Heart right ventricle (tissue), 16 donors: Measurements from ENCODE around the gene PDE11A. TPM values are rescaled to one million over a fixed set of nuclear protein-coding genes. Genes with fewer than 3 reads are reported as not detected.

Experiments
- ATAC-seq, 8 donors: fragments of 200-7000 bp; cut with Tn5 transposase; one replicate each; pipeline ENCODE4 v1.9.1; 2020; ENCODE audit warnings: mild to moderate bottlenecking in 8 of 8, moderate library complexity in 8 of 8, moderate number of reproducible peaks in 1 of 8
- DNase-seq, 2 donors: peaks; one replicate each; pipeline ENCODE4 v3.0.0-alpha.2; 2020
- H3K27ac ChIP-seq, 10 donors: fragments of 200-600 bp; sonication (generic) in 2 of 10; one replicate each; pipeline versions ENCODE4 v1.5.0 to v1.8.0; 2020 to 2022; ENCODE audit warnings: mild to moderate bottlenecking in 3 of 10
- H3K27me3 ChIP-seq, 7 donors: fragments of 200-600 bp; one replicate each; pipeline ENCODE4 v1.8.0; 2021 to 2022; ENCODE audit warnings: mild to moderate bottlenecking in 2 of 7
- H3K36me3 ChIP-seq, 9 donors: fragments of 200-600 bp; sonication (generic) in 1 of 9; one replicate each; pipeline versions ENCODE4 v1.5.0 to v1.8.0; 2020 to 2022; ENCODE audit warnings: mild to moderate bottlenecking in 2 of 9
- H3K4me1 ChIP-seq, 9 donors: fragments of 200-600 bp; sonication (generic) in 1 of 9; one replicate each; pipeline versions ENCODE4 v1.5.0 to v1.8.0; 2020 to 2022; ENCODE audit warnings: mild to moderate bottlenecking in 4 of 9
- H3K4me3 ChIP-seq, 10 donors: fragments of 200-600 bp; sonication (generic) in 2 of 10; one replicate each; pipeline versions ENCODE4 v1.5.0 to v1.8.0; 2020 to 2022; ENCODE audit warnings: mild to moderate bottlenecking in 7 of 10, moderate library complexity in 2 of 10
- H3K9me3 ChIP-seq, 11 donors: fragments of 200-600 bp in 10 of 11; sonication (generic) in 2 of 11; one replicate each; pipeline versions ENCODE4 v1.5.0 to v1.8.0; 2013 to 2022; ENCODE audit warnings: mild to moderate bottlenecking in 2 of 11, control low read depth in 1 of 11, moderate library complexity in 1 of 11
- WGBS, 2 donors: extraction: QIAGEN DNeasy Blood & Tissue Kit; methylation state at CpG; one replicate each; pipeline ENCODE4 v1.1.7; 2013; ENCODE audit warnings: inconsistent platforms in 1 of 2; 5-methylcytosine and 5-hydroxymethylcytosine counted together
- intact Hi-C, 10 donors: fragments of 100-400 bp; cut with DNase I; formaldehyde crosslinking; loops; one replicate each; pipeline versions ENCODE4 v1.11.1 to v1.14.2; 2022
- polyA plus RNA-seq, 2 donors: library from polyadenylated mRNA; stranded (reverse); fragments of 200-250 nt; gene quantifications; one replicate each; pipeline ENCODE4 v1.2.3, GENCODE V29; 2013
- total RNA-seq, 10 donors: library from RNA; stranded (reverse); fragmentation: NEBNext Ultra II Directional in 3 of 10; extraction: Animal tissue kit (Norgen Biotek cat#: 25700) in 3 of 10; gene quantifications; one replicate each; pipeline versions ENCODE4 v1.2.1 to v1.2.4, GENCODE V29; 2021 to 2023
- TF ChIP-seq, protein P1 (sequence below), 9 donors: fragments of 200-600 bp; sonication (generic) in 2 of 9; IDR thresholded peaks; one replicate each; pipeline versions ENCODE4 v1.5.0 to v1.8.0; 2021 to 2022; ENCODE audit warnings: antibody characterized with exemption in 9 of 9, mild to moderate bottlenecking in 5 of 9, moderate library complexity in 1 of 9
- donor health status: Arrhythmogenic right ventricular cardiomyopathy.
- donor health status: ischemic (EF 13 %, LVEDD 7.1; RV severe dilation, severe dysfunction).
- donor health status: healthy with polysubstance abuse.
- donor health status: DM: no; HTN: yes; CAD: no.
- donor health status: DM: no; HTN: no; CAD: no.
- donor health status: ischemic (EF 25% LVEDD 6.9; RV normal size, moderate dysfunction).
- donor health status: ischemic (EF 25% LVEDD 5.7; RV mildly dilated, moderate dysfunction).
- donor health status: healthy.
- donor health status: DM: yes; HTN: yes; CAD: no.
- donor health status: Ischemic cardiomyopathy.
- donor health status: ischemic (EF 35%, LVEDD 5.7; RV mildly dilated, moderate dysfunction).
- donor health status: nonischemic (EF 11% LVEDD 7.7; RV severe dilation, severe dysfunction).
- donor health status: DM: yes; HTN: yes; CAD: no.
- donor health status: PGD.
- donor health status: ischemic (EF 29% LVEDD 5.4; RV normal size, mild dysfunction).
- donor health status: nonischemic (EF 23%, LVEDD 6.1; RV moderate dilation, normal function).

Gene PDE11A
- total and polyA plus RNA-seq, 12 donors = 0.12 to 6.4 (median 1.1) TPM

DNA sequence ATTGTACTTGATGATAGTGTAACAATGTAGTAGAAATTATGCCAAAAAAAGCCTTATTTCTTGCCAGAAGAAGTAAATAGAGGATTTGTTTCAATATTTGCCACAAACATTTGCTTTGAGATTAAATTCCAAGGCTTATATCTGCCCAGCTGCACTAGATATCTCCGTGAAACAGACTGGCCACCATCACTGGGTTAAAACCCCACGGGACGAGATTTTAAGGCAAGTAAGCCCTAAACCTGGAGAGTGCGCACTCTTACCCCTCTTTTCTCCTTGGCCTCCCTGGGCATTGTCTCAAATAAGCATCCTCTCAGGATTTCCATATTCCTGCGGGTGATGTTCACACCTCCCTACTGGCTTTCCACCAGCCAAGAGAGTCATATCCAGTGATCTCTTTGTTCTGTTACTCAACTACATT lies 345.6 kb downstream of the PDE11A start:
- H3K36me3 ChIP-seq = no peaks in the 10 kb centered on the region
- DNase-seq (no peak), ATAC-seq (peak in 1 of 8 donors; percentile 31)

GRCh38 chr2:177724398-177725287 lies 347.9 kb downstream of the PDE11A start:
- ATAC-seq (peak; percentile 61 to 92 (median 74)), DNase-seq (peak; percentile 36 to 58)
- intact Hi-C loops = loop anchor here (1.0 to 10.0 kb wide), 16 partner anchors 33 to 560 kb away; no protein-coding TSS in a partner anchor
- WGBS, 2 donors = 33 to 37% methylated on average over 10 of the region's 10 CpGs
- H3K4me1 ChIP-seq = peaks cover 0 to 5% (median 0%) of the 10 kb centered on the region in 9 donors
- H3K36me3 ChIP-seq = no peaks in the 10 kb centered on the region
- H3K27ac ChIP-seq = peak overlapping the region in 2 of 10 donors; percentile 12 to 66
- TF ChIP-seq, protein P1, sequence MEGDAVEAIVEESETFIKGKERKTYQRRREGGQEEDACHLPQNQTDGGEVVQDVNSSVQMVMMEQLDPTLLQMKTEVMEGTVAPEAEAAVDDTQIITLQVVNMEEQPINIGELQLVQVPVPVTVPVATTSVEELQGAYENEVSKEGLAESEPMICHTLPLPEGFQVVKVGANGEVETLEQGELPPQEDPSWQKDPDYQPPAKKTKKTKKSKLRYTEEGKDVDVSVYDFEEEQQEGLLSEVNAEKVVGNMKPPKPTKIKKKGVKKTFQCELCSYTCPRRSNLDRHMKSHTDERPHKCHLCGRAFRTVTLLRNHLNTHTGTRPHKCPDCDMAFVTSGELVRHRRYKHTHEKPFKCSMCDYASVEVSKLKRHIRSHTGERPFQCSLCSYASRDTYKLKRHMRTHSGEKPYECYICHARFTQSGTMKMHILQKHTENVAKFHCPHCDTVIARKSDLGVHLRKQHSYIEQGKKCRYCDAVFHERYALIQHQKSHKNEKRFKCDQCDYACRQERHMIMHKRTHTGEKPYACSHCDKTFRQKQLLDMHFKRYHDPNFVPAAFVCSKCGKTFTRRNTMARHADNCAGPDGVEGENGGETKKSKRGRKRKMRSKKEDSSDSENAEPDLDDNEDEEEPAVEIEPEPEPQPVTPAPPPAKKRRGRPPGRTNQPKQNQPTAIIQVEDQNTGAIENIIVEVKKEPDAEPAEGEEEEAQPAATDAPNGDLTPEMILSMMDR (IDR thresholded peaks at IDR 0.05) = peak; percentile 79 to 96 (median 88)
- H3K9me3 ChIP-seq = no peaks in the 10 kb centered on the region
- H3K27me3 ChIP-seq = no peaks in the 10 kb centered on the region
- H3K4me3 ChIP-seq = no peak overlapping the region

More for the DNA sequence above, 345.6 kb downstream of the PDE11A start:
- WGBS, 2 donors = 68 to 70% methylated on average over 5 of the region's 5 CpGs
- TF ChIP-seq, protein P1 (IDR thresholded peaks at IDR 0.05) = no peak
- Histone ChIP-seq H3K4me1 (peaks cover 0 to 5% (median 0%) of the 10 kb centered on the region in 9 donors), H3K27me3 (peaks cover 0 to 8% (median 0%) of the 10 kb centered on the region in 7 donors), H3K4me3 (no peak overlapping the region), H3K27ac (no peak overlapping the region), H3K9me3 (no peaks in the 10 kb centered on the region)
- intact Hi-C loops = loop anchor here in 9 of 10 donors (2.0 to 10.0 kb wide), 6 partner anchors 122 to 562 kb away; no protein-coding TSS in a partner anchor

DNA sequence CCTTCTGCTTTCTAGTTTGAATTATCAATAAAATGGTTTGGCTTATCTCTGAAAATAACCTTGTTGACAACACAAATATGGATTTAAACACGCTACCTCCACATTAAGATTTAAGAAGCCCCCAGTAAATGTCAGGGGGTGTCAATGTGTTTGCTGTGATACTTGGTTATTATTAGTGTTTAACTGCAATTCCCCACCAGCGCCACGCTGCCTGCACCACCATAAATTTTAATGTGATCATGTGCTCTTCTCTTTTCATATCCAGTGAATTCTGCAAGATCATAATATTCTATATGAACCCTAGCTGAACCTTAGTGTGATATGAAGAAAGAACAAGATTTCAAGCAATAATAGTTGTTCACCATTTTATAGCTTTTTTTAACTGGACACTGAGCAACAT lies 349.3 kb downstream of the PDE11A start:
- WGBS, 2 donors = 95 to 96% methylated on average over 3 of the region's 3 CpGs
- H3K9me3 ChIP-seq = no peaks in the 10 kb centered on the region
- TF ChIP-seq, protein P1 (IDR thresholded peaks at IDR 0.05) = no peak
- no peaks in the 10 kb centered on the region for H3K27me3 ChIP-seq
- H3K4me1 ChIP-seq = peaks cover 0 to 5% (median 0%) of the 10 kb centered on the region in 9 donors
- H3K27ac ChIP-seq = no peak overlapping the region
- intact Hi-C loops = loop anchor here (5.0 to 10.0 kb wide), 11 partner anchors 34 to 558 kb away; no protein-coding TSS in a partner anchor
- DNase-seq = no peak
- H3K36me3 ChIP-seq = no peaks in the 10 kb centered on the region
- ATAC-seq = no peak
- H3K4me3 ChIP-seq = no peak overlapping the region

GRCh38 chr2:177721818-177722567 lies 350.6 kb downstream of the PDE11A start:
- H3K4me1 ChIP-seq = peaks cover 0 to 5% (median 0%) of the 10 kb centered on the region in 9 donors
- WGBS, 2 donors = 84 to 86% methylated on average over 11 of the region's 11 CpGs
- no peak overlapping the region for H3K27ac ChIP-seq
- ATAC-seq (no peak), DNase-seq (no peak)
- no peaks in the 10 kb centered on the region for H3K9me3 ChIP-seq
- TF ChIP-seq, protein P1 (IDR thresholded peaks at IDR 0.05) = no peak
- H3K27me3 ChIP-seq = no peaks in the 10 kb centered on the region
- no peak overlapping the region for H3K4me3 ChIP-seq
- intact Hi-C loops = loop anchor here (5.0 to 10.0 kb wide), 11 partner anchors 35 to 557 kb away; no protein-coding TSS in a partner anchor
- no peaks in the 10 kb centered on the region for H3K36me3 ChIP-seq
